Epithelial cell of umbilical artery (primary cell): ENCODE results near the gene CBLC. TPM values are rescaled to one million over a fixed set of nuclear protein-coding genes. Genes with fewer than 3 reads are reported as not detected.

Experiments
- total RNA-seq: library from RNA; depleted of rRNA; stranded (reverse); fragments of >200 nt; gene quantifications from 2 replicates; pipeline ENCODE4 v1.2.3, GENCODE V29; 2014

The CBLC gene
- 0.30 TPM in 1 of 2 replicates, not detected in the other for total RNA-seq

GRCh38 chr19:44777715-44778347, at the start of gene CBLC:
Gene CBLC, plus strand, starts transcription at chr19:44777890. Its CDS starts 42 bp downstream, at chr19:44777932.

GRCh38 chr19:44748426-44749254, 29.1 kb upstream of the CBLC start, which contains the start of gene BCL3:
Gene BCL3, plus strand, starts transcription at chr19:44748708. Its CDS starts 83 bp downstream, at chr19:44748791.

GRCh38 chr19:44808463-44809371, 31.0 kb downstream of the CBLC start, which contains the start of gene BCAM:
Gene BCAM, plus strand, starts transcription at chr19:44809103. Its CDS starts 22 bp downstream, at chr19:44809125.

GRCh38 chr19:44845612-44846454, 68.1 kb downstream of the CBLC start, which contains the start of gene NECTIN2:
Gene NECTIN2, plus strand, starts transcription at chr19:44846297. Its CDS starts 229 bp downstream, at chr19:44846526.

Other genes with a start within 250 kb of the CBLC start
- gene CEACAM20, start 248.2 kb upstream of the CBLC start, total RNA-seq = not detected in 2 replicates
- not detected in 2 replicates for gene IGSF23, start 164.3 kb upstream of the CBLC start, total RNA-seq
- 138 and 147 TPM in 2 replicates for gene PVR, start 134.0 kb upstream of the CBLC start, total RNA-seq
- 0.30 and 0.32 TPM in 2 replicates for gene CEACAM19, start 106.4 kb upstream of the CBLC start, total RNA-seq
- not detected in 2 replicates for gene CEACAM16, start 78.7 kb upstream of the CBLC start, total RNA-seq
- 1.9 and 2.1 TPM in 2 replicates for gene BCL3, start 29.2 kb upstream of the CBLC start, total RNA-seq
- 10.0 and 19.8 TPM in 2 replicates for gene BCAM, start 31.2 kb downstream of the CBLC start, total RNA-seq
- gene NECTIN2, start 68.4 kb downstream of the CBLC start, total RNA-seq = 109 and 121 TPM in 2 replicates
- gene TOMM40, start 113.4 kb downstream of the CBLC start, total RNA-seq = 66.6 and 69.3 TPM in 2 replicates
- gene APOE, start 127.9 kb downstream of the CBLC start, total RNA-seq = 0.97 and 3.3 TPM in 2 replicates
- 0.91 and 4.5 TPM in 2 replicates for gene APOC1, start 136.7 kb downstream of the CBLC start, total RNA-seq
- gene APOC4, start 164.3 kb downstream of the CBLC start, total RNA-seq = not detected in 2 replicates
- gene APOC2, start 168.2 kb downstream of the CBLC start, total RNA-seq = not detected in 2 replicates
- gene CLPTM1, start 177.5 kb downstream of the CBLC start, total RNA-seq = 20.4 and 33.8 TPM in 2 replicates
- 8.4 and 8.8 TPM in 2 replicates for gene RELB, start 223.6 kb downstream of the CBLC start, total RNA-seq